IMR-90 (cell line): ENCODE measurements around the gene RAF1. TPM values are rescaled to one million over a fixed set of nuclear protein-coding genes. Genes with fewer than 3 reads are reported as not detected.

Source experiments
- ATAC-seq: fragments of 200-7000 bp; cut with Tn5 transposase; 2 replicates; pipeline ENCODE4 v1.9.1; 2020; ENCODE audit warnings: low read depth, mild to moderate bottlenecking, moderate library complexity
- BruUV-seq: library from RNA; stranded (reverse); fragments of 400-500 nt; replicated peaks from 2 replicates; lab custom pipeline; 2021; lab: Mats Ljungman, UMichigan
- CTCF ChIA-PET: fragments of 300-600 bp; formaldehyde crosslinking; extraction: SDS; loops from one replicate; lab custom pipeline; 2021; ENCODE audit warnings: antibody characterized with exemption; lab: Yijun Ruan, JAX
- POLR2A ChIA-PET: fragments of 300-600 bp; sonication (Branson Sonifier 250); formaldehyde crosslinking; loops from one replicate; lab custom pipeline; 2022; ENCODE audit warnings: antibody characterized with exemption; ENCODE audit not compliant: unreplicated experiment; lab: Charles Lee
- DNase-seq: peaks from one replicate; pipeline ENCODE4 v3.0.0; 2013
- H2AFZ ChIP-seq: replicated peaks from 2 replicates; pipeline ENCODE3; 2013; ENCODE audit warnings: low read length, mild to moderate bottlenecking; ENCODE audit not compliant: poor library complexity
- H2AK5ac ChIP-seq: 2 replicates; pipeline ENCODE4 v1.6.1; 2013; ENCODE audit warnings: low read depth, low read length, inconsistent platforms
- H2AK9ac ChIP-seq: replicated peaks from 2 replicates; pipeline ENCODE3; 2013; ENCODE audit warnings: mild to moderate bottlenecking, low read depth, low read length, moderate library complexity; ENCODE audit not compliant: poor library complexity
- H2BK120ac ChIP-seq: 2 replicates; pipeline ENCODE4 v1.6.1; 2013; ENCODE audit warnings: low read depth, low read length, inconsistent platforms
- H2BK15ac ChIP-seq: 3 replicates; pipeline ENCODE4 v1.6.1; 2013; ENCODE audit warnings: low read depth, low read length, inconsistent platforms
- H2BK20ac ChIP-seq: 2 replicates; pipeline ENCODE4 v1.6.1; 2013; ENCODE audit warnings: low read depth, mild to moderate bottlenecking, inconsistent platforms, low read length, moderate library complexity
- H2BK5ac ChIP-seq: 2 replicates; pipeline ENCODE4 v1.6.1; 2013; ENCODE audit warnings: mild to moderate bottlenecking, low read depth, low read length, inconsistent platforms; ENCODE audit not compliant: poor library complexity, severe bottlenecking
- H3K14ac ChIP-seq: replicated peaks from 2 replicates; pipeline ENCODE4 v1.6.1; 2013; ENCODE audit warnings: low read depth, low read length, inconsistent platforms
- H3K18ac ChIP-seq: 2 replicates; pipeline ENCODE4 v1.6.1; 2013; ENCODE audit warnings: low read depth, low read length, control low read depth
- H3K23ac ChIP-seq: 2 replicates; pipeline ENCODE4 v1.6.1; 2013; ENCODE audit warnings: low read depth, low read length, inconsistent platforms
- H3K27ac ChIP-seq: 2 replicates; pipeline ENCODE4 v1.5.1; 2013; ENCODE audit warnings: mild to moderate bottlenecking, control low read depth, low read length; ENCODE audit not compliant: insufficient read depth
- H3K27me3 ChIP-seq: 2 replicates; pipeline ENCODE4 v1.6.1; 2013; ENCODE audit warnings: low read length; ENCODE audit not compliant: control insufficient read depth, insufficient read depth
- H3K36me3 ChIP-seq: 2 replicates; pipeline ENCODE4 v1.6.1; 2013; ENCODE audit warnings: low read length, mixed read lengths; ENCODE audit not compliant: control insufficient read depth, insufficient read depth
- H3K4ac ChIP-seq: 2 replicates; pipeline ENCODE4 v1.6.1; 2013; ENCODE audit warnings: low read depth, low read length, inconsistent platforms
- H3K4me1 ChIP-seq: 2 replicates; pipeline ENCODE4 v1.6.1; 2013; ENCODE audit warnings: low read length, mixed read lengths; ENCODE audit not compliant: control insufficient read depth, insufficient read depth
- H3K4me2 ChIP-seq: 2 replicates; pipeline ENCODE4 v1.6.1; 2013; ENCODE audit warnings: low read depth, mild to moderate bottlenecking, control low read depth, low read length, moderate library complexity
- H3K4me3 ChIP-seq: 2 replicates; pipeline ENCODE4 v1.5.1; 2013; ENCODE audit warnings: low read depth, mild to moderate bottlenecking, control low read depth, low read length, moderate library complexity; ENCODE audit not compliant: insufficient read depth
- H3K56ac ChIP-seq: 2 replicates; pipeline ENCODE4 v1.6.1; 2013; ENCODE audit warnings: low read length, inconsistent platforms; ENCODE audit not compliant: insufficient read depth; ENCODE audit errors: extremely low read depth
- H3K79me1 ChIP-seq, 2 experiments: 2 replicates each; pipeline ENCODE4 v1.6.1; 2013; ENCODE audit warnings: low read length in 2 of 2, inconsistent platforms in 1 of 2, low read depth in 1 of 2
- H3K9ac ChIP-seq: 2 replicates; pipeline ENCODE4 v1.6.1; 2013; ENCODE audit warnings: low read depth, low read length, control low read depth
- H3K9me1 ChIP-seq: 2 replicates; pipeline ENCODE4 v1.6.1; 2013; ENCODE audit warnings: low read length, inconsistent platforms; ENCODE audit not compliant: insufficient read depth
- H3K9me3 ChIP-seq: 2 replicates; pipeline ENCODE4 v1.6.1; 2013; ENCODE audit warnings: low read length; ENCODE audit not compliant: control insufficient read depth, insufficient read depth
- H4K20me1 ChIP-seq: 2 replicates; pipeline ENCODE4 v1.6.1; 2013; ENCODE audit warnings: low read length, inconsistent platforms; ENCODE audit not compliant: insufficient read depth
- H4K5ac ChIP-seq: 2 replicates; pipeline ENCODE4 v1.6.1; 2013; ENCODE audit warnings: mild to moderate bottlenecking, low read depth, low read length, control low read depth
- H4K8ac ChIP-seq, 2 experiments: 2 replicates each; pipeline ENCODE4 v1.6.1; 2013; ENCODE audit warnings: low read depth in 2 of 2, low read length in 2 of 2, control low read depth in 1 of 2, inconsistent platforms in 1 of 2
- H4K91ac ChIP-seq: 2 replicates; pipeline ENCODE4 v1.6.1; 2013; ENCODE audit warnings: low read depth, low read length, inconsistent platforms; ENCODE audit not compliant: insufficient read depth
- BHLHE40 ChIP-seq: fragments of 150-350 bp; IDR thresholded peaks from 2 replicates; pipeline ENCODE4 v1.6.1; 2016; ENCODE audit warnings: mild to moderate bottlenecking, low read depth, low read length
- CEBPB ChIP-seq: IDR thresholded peaks from 2 replicates; pipeline ENCODE4 v1.6.1; 2012; ENCODE audit warnings: low read depth, low read length, improper control_type of control experiment
- CHD1 ChIP-seq: IDR thresholded peaks from 2 replicates; pipeline ENCODE4 v1.6.1; 2012; ENCODE audit warnings: low read depth, low read length, improper control_type of control experiment
- FOS ChIP-seq: fragments of 150-350 bp; IDR thresholded peaks from 2 replicates; pipeline ENCODE4 v1.6.1; 2016; ENCODE audit warnings: low read depth, low read length
- MAFK ChIP-seq: IDR thresholded peaks from 2 replicates; pipeline ENCODE4 v1.6.1; 2012; ENCODE audit warnings: low read depth, low read length, improper control_type of control experiment
- MAZ ChIP-seq: IDR thresholded peaks from 2 replicates; pipeline ENCODE4 v1.6.1; 2012; ENCODE audit warnings: low read depth, mild to moderate bottlenecking, low read length, improper control_type of control experiment, moderate library complexity, borderline replicate concordance
- MXI1 ChIP-seq: IDR thresholded peaks from 2 replicates; pipeline ENCODE4 v1.6.1; 2012; ENCODE audit warnings: low read depth, mild to moderate bottlenecking, low read length, moderate library complexity, borderline replicate concordance
- NFE2L2 ChIP-seq: fragments of 150-350 bp; IDR thresholded peaks from 2 replicates; pipeline ENCODE4 v1.6.1; 2016; ENCODE audit warnings: low read depth, mild to moderate bottlenecking, low read length
- POLR2A ChIP-seq: IDR thresholded peaks from 2 replicates; pipeline ENCODE4 v1.6.1; 2012; ENCODE audit warnings: mild to moderate bottlenecking, low read depth, low read length
- RAD21 ChIP-seq: IDR thresholded peaks from 2 replicates; pipeline ENCODE4 v1.6.1; 2012; ENCODE audit warnings: low read length, improper control_type of control experiment
- RCOR1 ChIP-seq: IDR thresholded peaks from 2 replicates; pipeline ENCODE4 v1.6.1; 2012; ENCODE audit warnings: mild to moderate bottlenecking, low read length, improper control_type of control experiment; ENCODE audit not compliant: insufficient replicate concordance
- RFX5 ChIP-seq: IDR thresholded peaks from 2 replicates; pipeline ENCODE4 v1.8.0; 2012; ENCODE audit warnings: low read depth, mild to moderate bottlenecking, low read length, moderate library complexity
- SMC3 ChIP-seq: fragments of 150-350 bp; IDR thresholded peaks from 2 replicates; pipeline ENCODE4 v1.6.1; 2016; ENCODE audit warnings: low read depth, mild to moderate bottlenecking, antibody characterized with exemption, low read length, moderate library complexity
- WGBS, 2 experiments: methylation state at CpG; one replicate each; pipeline versions ENCODE4 v1.1.5 to v1.1.7; 2013; ENCODE audit warnings: missing lambda C conversion rate in 2 of 2; ENCODE audit not compliant: insufficient read length in 1 of 2; ENCODE audit errors: extremely low coverage in 2 of 2; 5-methylcytosine and 5-hydroxymethylcytosine counted together
- dilution Hi-C: fragments of 300-500 bp; cut with HindIII; formaldehyde crosslinking; loops from one replicate; pipeline ENCODE4 v1.14.3; 2018; ENCODE audit warnings: low sequenced_read_pairs; ENCODE audit not compliant: unreplicated experiment
- in situ Hi-C: fragments of 300-500 bp; cut with MboI; formaldehyde crosslinking; loops from 3 replicates; pipeline ENCODE4 v1.14.3; 2019; ENCODE audit warnings: low sequenced_read_pairs, inconsistent platforms, mixed read lengths
- intact Hi-C: fragments of 100-400 bp; cut with micrococcal nuclease; formaldehyde crosslinking; loops from 2 replicates; pipeline ENCODE4 v1.10.0; 2022
- polyA plus RNA-seq, 3 experiments: library from polyadenylated mRNA; depleted of rRNA; stranded (reverse); fragments of >200 nt; gene quantifications; 2 replicates each; pipeline ENCODE4 v1.2.3, GENCODE V29; 2012; ENCODE audit warnings: low replicate concordance in 1 of 3
- total RNA-seq: library from RNA; depleted of rRNA; stranded (reverse); fragments of >200 nt; gene quantifications from 2 replicates; pipeline ENCODE4 v1.2.3, GENCODE V29; 2012
- TF ChIP-seq, protein P1 (sequence below): fragments of 150-350 bp; IDR thresholded peaks from 2 replicates; pipeline ENCODE4 v1.6.1; 2017; ENCODE audit warnings: mild to moderate bottlenecking, antibody characterized with exemption, low read length, low read depth
- TF ChIP-seq, protein P2 (sequence below): conservative IDR thresholded peaks from 2 replicates; pipeline ENCODE4 v1.5.1; 2012; ENCODE audit warnings: mild to moderate bottlenecking, low read depth, low read length, improper control_type of control experiment
- TF ChIP-seq, protein P3 (sequence below): fragments of 150-350 bp; IDR thresholded peaks from 2 replicates; pipeline ENCODE4 v1.6.1; 2016; ENCODE audit warnings: low read depth, mild to moderate bottlenecking, low read length, moderate library complexity, borderline replicate concordance

The RAF1 gene
- total and polyA plus RNA-seq, 2 of the 4 experiments (the other 2 are of a cell fraction) = 115 to 151 TPM

DNA sequence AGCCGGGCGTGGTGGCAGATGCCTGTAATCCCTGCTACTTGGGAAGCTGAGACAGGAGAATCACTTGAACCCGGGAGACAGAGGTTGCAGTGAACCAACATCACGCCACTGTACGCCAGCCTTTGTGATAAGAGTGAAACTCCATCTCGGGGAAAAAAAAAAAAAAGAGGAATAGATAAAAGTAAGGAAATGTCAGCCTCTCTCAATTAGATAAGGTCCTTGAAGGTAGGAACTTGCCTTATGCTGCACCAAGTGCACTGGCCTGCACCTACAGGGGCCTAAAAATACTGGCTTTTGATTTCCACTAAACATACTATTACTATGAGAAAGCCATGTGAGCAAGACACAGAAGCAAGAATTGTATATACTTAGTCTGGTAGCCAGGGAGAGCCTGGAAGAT is 7.1 kb downstream of the RAF1 start:
- no peak overlapping the region; the same call in 1 of the 2 replicates for H2AK5ac ChIP-seq
- H3K79me1 ChIP-seq = peaks cover 3 to 34% of the 10 kb centered on the region in 2 experiments; a peak in 3 of 4 replicates
- H3K9me1 ChIP-seq = peaks cover 26% of the 10 kb centered on the region
- no peak overlapping the region for H3K14ac ChIP-seq
- H3K4ac ChIP-seq = no peak overlapping the region
- no peak overlapping the region for H3K27ac ChIP-seq
- POLR2A ChIA-PET = no interaction called here
- BruUV-seq = no TSS peak
- H2BK20ac ChIP-seq = no peak overlapping the region
- no peak overlapping the region for H2BK120ac ChIP-seq
- ATAC-seq (no peak), DNase-seq (no peak)
- 89% methylated on average over 3 of the region's 6 CpGs; no CpG with 5 or more reads in 1 of the 2 experiments for WGBS, 2 experiments
- no peak overlapping the region for H3K18ac ChIP-seq
- no peak overlapping the region for H4K5ac ChIP-seq
- H4K20me1 ChIP-seq = peaks cover 91% of the 10 kb centered on the region
- TF ChIP-seq SMC3 (no peak), RFX5 (no peak), NFE2L2 (no peak), POLR2A (no peak), RCOR1 (no peak), BHLHE40 (no peak), MXI1 (no peak), CHD1 (no peak), FOS (no peak), MAZ (no peak), CEBPB (no peak), RAD21 (no peak), MAFK (no peak)
- TF ChIP-seq, protein P1, sequence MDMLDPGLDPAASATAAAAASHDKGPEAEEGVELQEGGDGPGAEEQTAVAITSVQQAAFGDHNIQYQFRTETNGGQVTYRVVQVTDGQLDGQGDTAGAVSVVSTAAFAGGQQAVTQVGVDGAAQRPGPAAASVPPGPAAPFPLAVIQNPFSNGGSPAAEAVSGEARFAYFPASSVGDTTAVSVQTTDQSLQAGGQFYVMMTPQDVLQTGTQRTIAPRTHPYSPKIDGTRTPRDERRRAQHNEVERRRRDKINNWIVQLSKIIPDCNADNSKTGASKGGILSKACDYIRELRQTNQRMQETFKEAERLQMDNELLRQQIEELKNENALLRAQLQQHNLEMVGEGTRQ = no peak
- TF ChIP-seq, protein P2, sequence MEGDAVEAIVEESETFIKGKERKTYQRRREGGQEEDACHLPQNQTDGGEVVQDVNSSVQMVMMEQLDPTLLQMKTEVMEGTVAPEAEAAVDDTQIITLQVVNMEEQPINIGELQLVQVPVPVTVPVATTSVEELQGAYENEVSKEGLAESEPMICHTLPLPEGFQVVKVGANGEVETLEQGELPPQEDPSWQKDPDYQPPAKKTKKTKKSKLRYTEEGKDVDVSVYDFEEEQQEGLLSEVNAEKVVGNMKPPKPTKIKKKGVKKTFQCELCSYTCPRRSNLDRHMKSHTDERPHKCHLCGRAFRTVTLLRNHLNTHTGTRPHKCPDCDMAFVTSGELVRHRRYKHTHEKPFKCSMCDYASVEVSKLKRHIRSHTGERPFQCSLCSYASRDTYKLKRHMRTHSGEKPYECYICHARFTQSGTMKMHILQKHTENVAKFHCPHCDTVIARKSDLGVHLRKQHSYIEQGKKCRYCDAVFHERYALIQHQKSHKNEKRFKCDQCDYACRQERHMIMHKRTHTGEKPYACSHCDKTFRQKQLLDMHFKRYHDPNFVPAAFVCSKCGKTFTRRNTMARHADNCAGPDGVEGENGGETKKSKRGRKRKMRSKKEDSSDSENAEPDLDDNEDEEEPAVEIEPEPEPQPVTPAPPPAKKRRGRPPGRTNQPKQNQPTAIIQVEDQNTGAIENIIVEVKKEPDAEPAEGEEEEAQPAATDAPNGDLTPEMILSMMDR = no peak
- TF ChIP-seq, protein P3, sequence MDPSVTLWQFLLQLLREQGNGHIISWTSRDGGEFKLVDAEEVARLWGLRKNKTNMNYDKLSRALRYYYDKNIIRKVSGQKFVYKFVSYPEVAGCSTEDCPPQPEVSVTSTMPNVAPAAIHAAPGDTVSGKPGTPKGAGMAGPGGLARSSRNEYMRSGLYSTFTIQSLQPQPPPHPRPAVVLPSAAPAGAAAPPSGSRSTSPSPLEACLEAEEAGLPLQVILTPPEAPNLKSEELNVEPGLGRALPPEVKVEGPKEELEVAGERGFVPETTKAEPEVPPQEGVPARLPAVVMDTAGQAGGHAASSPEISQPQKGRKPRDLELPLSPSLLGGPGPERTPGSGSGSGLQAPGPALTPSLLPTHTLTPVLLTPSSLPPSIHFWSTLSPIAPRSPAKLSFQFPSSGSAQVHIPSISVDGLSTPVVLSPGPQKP = no peak
- no peak overlapping the region for H3K9ac ChIP-seq
- H3K4me3 ChIP-seq = no peak overlapping the region
- no peaks in the 10 kb centered on the region for H3K27me3 ChIP-seq
- no peak overlapping the region for H2AFZ ChIP-seq
- in situ Hi-C loops (no loop called here), dilution Hi-C loops (no loop called here), intact Hi-C loops (no loop called here)
- H4K91ac ChIP-seq = no peak overlapping the region
- H3K4me1 ChIP-seq = peaks cover 16% of the 10 kb centered on the region
- no peak overlapping the region for H3K56ac ChIP-seq
- H3K23ac ChIP-seq = peak overlapping the region; percentile 23; the same call in 1 of the 2 replicates
- no peaks in the 10 kb centered on the region for H3K9me3 ChIP-seq
- no peak overlapping the region for H3K4me2 ChIP-seq
- H2BK15ac ChIP-seq = no peak overlapping the region
- peak overlapping the region; percentile 51 for H2BK5ac ChIP-seq
- no peak overlapping the region for H4K8ac ChIP-seq
- H2AK9ac ChIP-seq = no peak overlapping the region
- no peaks in the 10 kb centered on the region for H3K36me3 ChIP-seq
- CTCF ChIA-PET = no interaction called here
